GM19351 (cell line): ENCODE measurements around the gene GNG4.
"Not testable (repeated sequence)": the region's sequence is repeated elsewhere in the genome, so short reads cannot be mapped to it uniquely, and the experiment has no call there.

Experiments
- ATAC-seq: cut with Tn5 transposase; IDR thresholded peaks from one replicate; pipeline ENCODE4 v1.9.1; 2021; ENCODE audit warnings: mild to moderate bottlenecking, moderate library complexity; ENCODE audit not compliant: unreplicated experiment

Gene GNG4

GRCh38 chr1:235586992-235587391 lies 62.6 kb downstream of the GNG4 start:
- ATAC-seq = no peak

GRCh38 chr1:235586413-235586812 lies 63.2 kb downstream of the GNG4 start:
- ATAC-seq = no peak

DNA sequence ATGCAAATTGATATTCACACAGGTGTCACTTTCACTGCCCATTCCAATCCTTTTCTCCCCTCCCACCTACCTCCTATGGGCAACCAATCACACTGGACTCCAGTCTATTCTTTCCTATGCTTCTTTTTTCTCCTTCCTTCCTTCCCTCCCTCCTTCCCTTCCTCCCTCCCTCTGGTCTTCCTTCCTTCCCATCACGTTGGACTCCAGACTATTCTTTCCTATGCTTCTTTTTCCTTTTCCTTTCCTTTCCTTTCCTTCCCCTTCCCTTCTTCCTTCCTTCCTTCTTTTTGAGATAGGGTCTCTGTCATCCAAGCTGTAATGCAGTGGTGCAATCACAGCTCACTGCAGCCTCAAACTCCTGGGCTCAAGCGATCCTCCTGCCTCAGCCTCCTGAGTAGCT lies 64.6 kb downstream of the GNG4 start:
- no peak for ATAC-seq

DNA sequence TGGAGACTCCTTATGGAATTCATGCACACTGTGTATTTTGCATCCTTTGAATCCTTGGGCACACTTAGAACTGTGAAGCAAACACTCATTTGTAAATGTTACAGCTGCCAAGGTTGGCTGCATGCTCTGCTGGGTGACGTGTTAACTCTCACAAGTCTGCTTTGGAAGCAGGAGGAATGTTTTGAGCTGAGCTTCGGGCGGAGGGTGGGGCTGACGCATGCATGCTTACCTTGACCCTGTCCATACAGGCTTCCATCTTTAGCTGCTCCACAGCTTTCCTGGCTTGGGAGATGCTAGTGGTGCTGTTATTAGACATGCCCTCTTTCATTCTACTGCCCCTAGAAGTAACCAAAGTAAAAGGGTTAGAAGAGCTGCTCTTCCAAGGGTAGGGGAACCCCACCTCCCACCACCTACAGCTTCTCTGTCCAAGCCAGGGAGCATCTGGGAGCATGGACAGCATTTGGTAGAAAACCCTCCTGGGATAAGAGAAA lies 66.0 kb downstream of the GNG4 start:
- no peak for ATAC-seq

- ATAC-seq = no peak
These were observed 67.5 kb downstream of the GNG4 start for GRCh38 chr1:235582130-235582529.

- no peak for ATAC-seq
These were observed 69.7 kb downstream of the GNG4 start for GRCh38 chr1:235579891-235580290.

GRCh38 chr1:235575597-235575996 lies 74.0 kb downstream of the GNG4 start:
- ATAC-seq = no peak

GRCh38 chr1:235573880-235574279 lies 75.7 kb downstream of the GNG4 start:
- ATAC-seq = no peak

DNA sequence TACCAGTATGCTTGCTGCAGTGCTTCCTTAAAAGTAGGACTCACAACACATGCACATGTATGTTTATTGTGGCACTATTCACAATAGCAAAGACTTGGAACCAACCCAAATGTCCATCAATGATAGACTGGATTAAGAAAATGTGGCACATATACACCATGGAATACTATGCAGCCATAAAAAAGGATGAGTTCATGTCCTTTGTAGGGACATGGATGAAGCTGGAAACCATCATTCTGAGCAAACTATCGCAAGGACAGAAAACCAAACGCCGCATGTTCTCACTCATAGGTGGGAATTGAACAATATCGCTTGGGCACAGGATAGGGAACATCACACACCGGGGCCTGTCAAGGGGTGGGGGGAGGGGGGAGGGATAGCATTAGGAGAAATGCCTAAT lies 76.6 kb downstream of the GNG4 start:
- ATAC-seq = not testable (repeated sequence)

- ATAC-seq = no peak
These were observed 78.1 kb downstream of the GNG4 start for GRCh38 chr1:235571482-235571881.

- ATAC-seq = peak; percentile 53
These were observed 81.6 kb downstream of the GNG4 start for GRCh38 chr1:235567812-235568503.

DNA sequence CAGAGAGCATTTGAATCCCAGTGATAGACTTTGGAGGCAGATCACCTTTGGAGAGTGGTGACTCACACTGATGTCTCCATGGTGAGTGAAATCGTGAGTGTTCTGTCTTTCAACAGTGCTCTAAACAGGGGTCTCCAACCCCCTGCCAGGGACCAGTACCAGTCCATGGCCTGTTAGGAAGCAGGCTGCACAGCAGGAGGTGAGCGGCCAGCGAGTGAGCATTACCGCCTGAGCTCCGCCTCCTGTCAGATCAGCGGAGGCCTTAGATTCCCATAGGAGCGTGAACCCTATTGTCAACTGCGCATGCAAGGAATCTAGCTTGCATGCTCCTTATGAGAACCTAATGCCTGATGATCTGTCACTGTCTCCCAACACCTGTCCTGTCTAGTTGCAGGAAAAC lies 83.5 kb downstream of the GNG4 start:
- ATAC-seq = no peak

GRCh38 chr1:235563513-235564061 lies 86.0 kb downstream of the GNG4 start:
- no peak for ATAC-seq

- ATAC-seq = no peak
These were observed 87.0 kb downstream of the GNG4 start for GRCh38 chr1:235562589-235562988.

DNA sequence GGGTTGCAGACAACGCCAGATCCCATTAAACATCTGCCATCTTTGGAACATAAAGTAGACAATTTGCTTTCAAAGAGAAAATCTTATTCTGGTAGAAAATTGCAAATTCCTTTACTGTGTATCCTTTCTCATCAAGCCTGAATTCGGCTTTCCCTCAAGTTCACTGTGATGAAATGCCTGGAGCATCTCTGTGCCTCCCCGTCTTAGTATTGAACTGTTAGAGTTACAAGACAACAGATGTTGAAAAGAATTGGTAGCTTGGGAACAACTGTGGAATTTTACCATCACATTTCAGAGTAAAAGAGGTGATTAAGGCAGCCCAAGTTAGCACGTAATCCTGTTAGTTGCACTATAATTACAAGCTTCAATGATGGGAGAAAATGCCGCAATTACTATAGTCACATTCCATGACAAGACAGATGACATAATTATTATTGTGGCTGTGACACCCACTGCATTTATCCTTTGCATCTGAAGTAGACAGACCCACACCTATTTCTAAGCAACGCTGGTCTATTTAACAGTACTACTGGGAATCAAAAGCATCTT lies 90.9 kb downstream of the GNG4 start:
- no peak for ATAC-seq

GRCh38 chr1:235557495-235557894 lies 92.1 kb downstream of the GNG4 start:
- no peak for ATAC-seq

GRCh38 chr1:235556807-235557206 lies 92.8 kb downstream of the GNG4 start:
- no peak for ATAC-seq

GRCh38 chr1:235553112-235553551 lies 96.5 kb downstream of the GNG4 start:
- no peak for ATAC-seq

DNA sequence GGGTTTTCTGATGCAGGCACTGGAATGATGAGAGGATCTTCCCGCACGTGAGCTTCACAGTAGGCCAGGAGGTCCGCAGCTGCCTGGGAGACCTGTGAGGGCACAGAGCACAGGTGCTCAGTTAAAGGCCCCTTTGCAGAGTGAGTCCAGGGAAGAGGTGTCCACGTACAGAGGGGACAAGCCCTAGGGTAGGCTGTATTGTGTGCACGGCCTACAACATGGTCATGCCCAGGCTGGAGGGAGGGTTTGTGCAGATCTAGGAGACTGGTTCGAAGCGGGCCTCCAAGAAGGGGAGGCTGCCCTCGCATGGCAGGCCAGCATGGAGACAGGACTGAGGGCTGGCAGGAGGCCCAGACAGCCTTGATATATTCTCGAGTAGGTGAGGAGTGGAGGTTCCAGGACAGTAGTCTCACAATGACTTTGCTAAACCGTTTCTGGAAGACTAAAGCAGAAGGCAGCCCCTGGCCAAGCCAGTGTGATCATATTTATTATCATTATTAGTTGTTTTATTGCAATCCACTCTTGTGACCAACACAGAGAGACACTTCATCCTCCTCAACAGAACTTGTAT lies 97.4 kb downstream of the GNG4 start:
- no peak for ATAC-seq

DNA sequence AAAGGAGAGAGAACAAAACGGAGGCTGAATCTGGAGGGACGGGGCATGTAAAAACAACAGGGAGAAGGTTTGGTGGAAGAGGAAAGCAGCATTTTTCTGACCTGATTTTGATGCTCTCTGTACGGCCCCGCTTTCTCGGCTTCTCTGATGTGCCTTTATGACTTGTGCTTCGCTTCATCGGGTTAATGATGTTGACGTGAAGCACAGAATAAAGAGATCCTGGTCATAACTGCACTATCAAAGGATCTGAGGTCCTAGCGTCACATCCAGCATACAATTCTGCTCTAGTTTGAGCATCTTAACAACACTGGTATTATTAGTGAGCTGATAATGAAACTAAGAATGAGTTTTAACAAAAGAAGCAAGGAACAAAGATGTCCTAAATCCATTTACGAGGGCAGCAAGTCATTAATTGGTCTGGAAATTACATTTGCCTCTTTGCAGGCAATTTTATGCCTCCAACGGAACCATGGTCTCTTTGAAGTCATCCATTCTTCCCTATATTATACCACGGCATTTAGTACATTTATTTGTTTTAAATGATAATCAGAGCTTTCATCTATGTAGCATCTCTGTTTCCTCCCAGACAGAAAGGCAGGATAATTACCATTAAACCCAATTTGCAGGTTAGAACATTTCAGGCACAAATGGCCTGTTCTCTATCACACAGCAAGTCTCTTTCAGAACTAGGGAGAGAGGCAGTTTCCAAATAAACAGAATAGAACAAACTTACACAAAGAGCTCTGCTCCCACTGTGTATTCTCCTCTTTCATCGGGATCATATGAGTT lies 100.0 kb downstream of the GNG4 start:
- no peak for ATAC-seq
